ENCODE results near the gene CCDC142.

- no peak for TF ChIP-seq CTCF (IDR thresholded peaks at IDR 0.05)
- TF ChIP-seq ZBTB43 (CRISPR knock-in tag; IDR thresholded peaks at IDR 0.05), result no peak
These were observed 15.9 kb upstream of the CCDC142 start for GRCh38 chr2:74498500-74499266.
